Erythroblast (primary cell): ENCODE data around the gene TPI1.

Experiments used
- GATA1 ChIP-seq: IDR thresholded peaks from 2 replicates; pipeline ENCODE4 v1.6.1; 2011; ENCODE audit warnings: low read depth, mild to moderate bottlenecking, control low read depth, low read length, moderate library complexity
- POLR2A ChIP-seq: IDR thresholded peaks from 2 replicates; pipeline ENCODE4 v1.6.1; 2011; ENCODE audit warnings: mild to moderate bottlenecking, low read length

DNA sequence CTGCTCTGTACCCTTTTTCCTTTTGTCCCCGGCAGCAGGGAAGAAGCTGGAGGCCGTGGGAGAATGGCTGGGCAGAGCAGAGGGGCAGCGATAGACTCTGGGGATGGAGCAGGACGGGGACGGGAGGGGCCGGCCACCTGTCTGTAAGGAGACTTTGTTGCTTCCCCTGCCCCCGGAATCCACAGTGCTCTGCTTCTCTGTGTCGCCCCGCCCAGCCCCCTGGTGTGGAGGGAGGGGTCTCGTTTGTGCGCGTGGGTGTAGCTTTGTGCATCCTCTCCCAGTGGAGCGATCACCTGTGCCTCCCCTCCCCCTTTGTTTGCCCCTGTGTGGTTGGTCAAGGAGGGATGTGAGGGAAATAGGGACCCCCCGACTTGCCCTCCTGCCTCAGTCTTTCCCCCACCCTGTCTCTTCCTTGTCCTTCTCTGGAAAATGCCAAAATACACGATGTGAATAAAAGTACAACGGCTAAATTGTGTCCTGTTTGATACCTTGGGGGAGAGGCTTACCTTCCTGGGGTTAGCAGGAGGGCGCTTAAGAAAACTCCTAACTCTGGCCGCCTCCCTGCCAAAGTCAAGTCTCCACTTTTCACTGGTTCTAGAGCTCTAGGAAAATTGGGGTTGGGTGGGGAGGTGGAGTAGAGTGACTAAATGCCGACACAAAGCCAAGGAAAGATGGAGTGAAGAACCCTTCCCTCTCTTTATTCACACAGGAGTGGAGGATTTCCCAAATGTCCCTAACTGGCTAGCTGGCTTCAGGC, 990 bp upstream of the TPI1 start:
- TF ChIP-seq POLR2A: no peak
- no peak for TF ChIP-seq GATA1
